Parathyroid adenoma (tissue), 2 donors: ENCODE results near the gene UMPS.
"Not testable (repeated sequence)": the region's sequence is repeated elsewhere in the genome, so short reads cannot be mapped to it uniquely, and the experiment has no call there.

Experiments used
- H2AFZ ChIP-seq: fragments of 300-600 bp; sonication (generic); one replicate; pipeline ENCODE4 v1.7.0; 2017; ENCODE audit warnings: antibody characterized with exemption, mild to moderate bottlenecking
- H3K27ac ChIP-seq: fragments of 300-600 bp; sonication (generic); one replicate; pipeline ENCODE4 v1.7.0; 2017
- H3K27me3 ChIP-seq: fragments of 300-600 bp; sonication (generic); one replicate; pipeline ENCODE4 v1.7.0; 2017; ENCODE audit warnings: low read length; ENCODE audit not compliant: control insufficient read depth, insufficient read depth
- H3K36me3 ChIP-seq: fragments of 300-600 bp; sonication (generic); one replicate; pipeline ENCODE4 v1.7.0; 2017; ENCODE audit warnings: low read length; ENCODE audit not compliant: control insufficient read depth, insufficient read depth
- H3K4me1 ChIP-seq: fragments of 300-600 bp; sonication (generic); one replicate; pipeline ENCODE4 v1.7.0; 2017; ENCODE audit warnings: control low read depth
- H3K4me2 ChIP-seq: fragments of 300-600 bp; sonication (generic); one replicate; pipeline ENCODE4 v1.7.0; 2017; ENCODE audit warnings: low read length
- H3K4me3 ChIP-seq: fragments of 300-600 bp; sonication (generic); one replicate; pipeline ENCODE4 v1.7.0; 2017; ENCODE audit warnings: low read depth, low read length
- H3K79me2 ChIP-seq: fragments of 300-600 bp; sonication (generic); one replicate; pipeline ENCODE4 v1.7.0; 2017; ENCODE audit warnings: control low read depth
- H3K9ac ChIP-seq: fragments of 300-600 bp; sonication (generic); one replicate; pipeline ENCODE4 v1.7.0; 2017; ENCODE audit warnings: mild to moderate bottlenecking
- H3K9me3 ChIP-seq: fragments of 300-600 bp; sonication (generic); one replicate; pipeline ENCODE4 v1.7.0; 2017; ENCODE audit warnings: low read length; ENCODE audit not compliant: control insufficient read depth
- CTCF ChIP-seq: fragments of 300-600 bp; sonication (generic); IDR thresholded peaks from one replicate; pipeline ENCODE4 v1.7.0; 2017; ENCODE audit warnings: antibody characterized with exemption, mild to moderate bottlenecking
- donor health status: primary hyperparathyroidism.

UMPS gene

GRCh38 chr3:124702950-124703349 is 27.3 kb upstream of the UMPS start:
- no peak for TF ChIP-seq CTCF
- no peaks in the 10 kb centered on the region for H3K36me3 ChIP-seq
- H3K27me3 ChIP-seq = no peaks in the 10 kb centered on the region
- no peaks in the 10 kb centered on the region for H3K79me2 ChIP-seq
- H2AFZ ChIP-seq = no peak overlapping the region
- H3K4me1 ChIP-seq = no peaks in the 10 kb centered on the region
- H3K9me3 ChIP-seq = no peaks in the 10 kb centered on the region
- no peak overlapping the region for H3K9ac ChIP-seq
- H3K4me3 ChIP-seq = no peak overlapping the region
- no peak overlapping the region for H3K27ac ChIP-seq
- no peak overlapping the region for H3K4me2 ChIP-seq

DNA sequence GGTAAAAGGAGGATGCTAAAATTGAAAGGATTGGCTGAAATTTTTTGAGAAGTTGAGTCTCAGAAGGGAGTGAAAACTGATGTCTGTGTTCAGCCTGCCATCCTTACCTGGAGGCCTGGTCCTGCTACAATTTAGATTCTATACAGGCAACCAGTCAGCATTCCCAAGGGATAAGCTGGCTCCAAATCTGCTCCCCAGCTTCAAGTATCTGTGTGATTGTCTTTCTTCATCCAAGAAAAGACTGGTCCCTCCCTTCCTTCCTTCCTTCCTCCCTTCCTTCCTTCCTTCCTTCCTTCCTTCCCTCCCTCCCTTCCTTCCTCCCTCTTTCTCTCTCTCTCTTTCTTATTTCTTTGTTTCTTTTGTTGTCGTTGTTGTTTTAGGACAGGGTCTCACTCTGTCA is 24.7 kb upstream of the UMPS start:
- no peaks in the 10 kb centered on the region for H3K9me3 ChIP-seq
- no peak overlapping the region for H3K4me2 ChIP-seq
- no peaks in the 10 kb centered on the region for H3K27me3 ChIP-seq
- no peak overlapping the region for H3K4me3 ChIP-seq
- no peak overlapping the region for H2AFZ ChIP-seq
- no peak overlapping the region for H3K27ac ChIP-seq
- no peak for TF ChIP-seq CTCF
- no peaks in the 10 kb centered on the region for H3K36me3 ChIP-seq
- no peaks in the 10 kb centered on the region for H3K79me2 ChIP-seq
- H3K9ac ChIP-seq = no peak overlapping the region
- H3K4me1 ChIP-seq = no peaks in the 10 kb centered on the region

GRCh38 chr3:124707223-124707622 is 23.0 kb upstream of the UMPS start:
- H3K9me3 ChIP-seq, H3K79me2 ChIP-seq, H3K9ac ChIP-seq, H3K4me1 ChIP-seq, H3K27ac ChIP-seq, H3K4me2 ChIP-seq, H3K4me3 ChIP-seq, H3K27me3 ChIP-seq, H3K36me3 ChIP-seq, H2AFZ ChIP-seq: not testable (repeated sequence)

- Histone ChIP-seq H3K79me2 (no peaks in the 10 kb centered on the region), H3K36me3 (no peaks in the 10 kb centered on the region), H3K4me1 (no peaks in the 10 kb centered on the region), H2AFZ (no peak overlapping the region), H3K4me3 (no peak overlapping the region), H3K27ac (no peak overlapping the region), H3K9ac (no peak overlapping the region), H3K27me3 (no peaks in the 10 kb centered on the region), H3K4me2 (no peak overlapping the region), H3K9me3 (no peaks in the 10 kb centered on the region)
- TF ChIP-seq CTCF = no peak
Measured at GRCh38 chr3:124707656-124708062, 22.6 kb upstream of the UMPS start.

DNA sequence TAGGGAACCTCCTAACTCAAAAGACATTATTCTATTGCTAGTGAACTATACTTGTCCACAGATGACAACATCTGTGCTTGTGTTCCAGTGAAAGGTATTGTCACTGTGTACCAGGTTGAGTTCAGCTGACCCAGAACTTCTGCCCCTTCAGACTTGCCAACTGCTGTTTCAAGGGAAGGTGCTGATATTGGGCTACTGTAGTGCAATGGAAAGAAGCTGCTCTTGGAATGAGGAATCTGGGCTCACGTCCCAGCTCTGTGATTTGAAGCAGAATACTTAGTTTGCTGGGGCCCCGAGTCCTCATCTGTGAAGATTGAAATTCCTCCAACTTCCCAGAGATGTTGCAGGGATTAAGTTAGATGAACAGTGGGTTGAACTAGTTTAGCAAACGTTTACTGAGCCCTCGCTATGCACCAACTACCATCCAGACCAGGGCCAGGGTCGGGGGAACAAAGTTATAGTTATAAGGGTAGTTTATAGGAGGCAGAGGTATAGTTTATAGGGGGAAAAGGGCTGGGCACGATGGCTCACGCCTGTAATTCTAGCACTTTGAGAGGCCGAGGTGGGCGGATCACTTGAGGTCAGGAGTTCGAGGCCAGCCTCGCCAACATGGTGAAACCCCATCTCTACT is 15.9 kb upstream of the UMPS start:
- no peaks in the 10 kb centered on the region for H3K9me3 ChIP-seq
- H3K79me2 ChIP-seq = no peaks in the 10 kb centered on the region
- H3K27me3 ChIP-seq = no peaks in the 10 kb centered on the region
- H3K4me3 ChIP-seq = no peak overlapping the region
- H3K36me3 ChIP-seq = no peaks in the 10 kb centered on the region
- H3K4me1 ChIP-seq = no peaks in the 10 kb centered on the region
- H2AFZ ChIP-seq = no peak overlapping the region
- no peak overlapping the region for H3K4me2 ChIP-seq
- no peak overlapping the region for H3K27ac ChIP-seq
- H3K9ac ChIP-seq = no peak overlapping the region
- TF ChIP-seq CTCF = no peak
